G401.6 (cell line): Measurements from ENCODE around the gene PTPN11.

ENCODE experiments used
- FAIRE-seq: peaks from 2 replicates; lab custom pipeline; 2012; peaks lifted over from hg19 to GRCh38; lab: Jason Lieb, UNC

Gene PTPN11

GRCh38 chr12:112543751-112544150 lies 125.0 kb downstream of the PTPN11 start:
- FAIRE-seq = no peak

GRCh38 chr12:112546339-112546738 lies 127.6 kb downstream of the PTPN11 start:
- FAIRE-seq = no peak

GRCh38 chr12:112546996-112547395 lies 128.2 kb downstream of the PTPN11 start:
- FAIRE-seq = no peak

GRCh38 chr12:112549031-112549430 lies 130.3 kb downstream of the PTPN11 start:
- no peak for FAIRE-seq

GRCh38 chr12:112551681-112552080 lies 132.9 kb downstream of the PTPN11 start:
- no peak for FAIRE-seq

- no peak for FAIRE-seq
Observed at GRCh38 chr12:112555621-112556233, 137.0 kb downstream of the PTPN11 start.

GRCh38 chr12:112557951-112558630 lies 139.3 kb downstream of the PTPN11 start:
- FAIRE-seq = no peak
